OCI-LY7 (cell line): ENCODE results near the gene UBE2D4.

ENCODE experiments used
- CTCF ChIP-seq: fragments of 200-600 bp; sonication (generic); conservative IDR thresholded peaks from 2 replicates; pipeline ENCODE4 v1.5.1; 2014; ENCODE audit warnings: mild to moderate bottlenecking, antibody characterized with exemption, low read length, moderate library complexity, mixed read lengths
- EZH2phosphoT487 ChIP-seq: fragments of 200-600 bp; sonication (generic); IDR thresholded peaks from 2 replicates; pipeline ENCODE4 v1.6.1; 2018; ENCODE audit warnings: low read depth, borderline replicate concordance, mild to moderate bottlenecking, mixed run types, antibody characterized with exemption, low read length, moderate library complexity, mixed read lengths

- peak; percentile 80 for TF ChIP-seq CTCF
- no peak for TF ChIP-seq EZH2phosphoT487
Observed at GRCh38 chr7:43954524-43955228, 28.4 kb downstream of the UBE2D4 start.
